Measurements from ENCODE around the gene RHBDD2.
"Not testable (repeated sequence)": the region's sequence is repeated elsewhere in the genome, so short reads cannot be mapped to it uniquely, and the experiment has no call there.

Gene RHBDD2

GRCh38 chr7:75878769-75879611, at the start of gene RHBDD2:
TSS of gene RHBDD2 (plus strand) at chr7:75879034. CDS start at chr7:75879083, 49 bp downstream.
- DNase-seq, result peak; percentile 82

- DNase-seq, result not testable (repeated sequence)
Measured at GRCh38 chr7:75829656-75830055, 49.2 kb upstream of the RHBDD2 start.

GRCh38 chr7:75830978-75831377, 47.9 kb upstream of the RHBDD2 start:
- no peak for DNase-seq

- not testable (repeated sequence) for DNase-seq
Measured at GRCh38 chr7:75833662-75834061, 45.2 kb upstream of the RHBDD2 start.

GRCh38 chr7:75835688-75836285, 43.0 kb upstream of the RHBDD2 start:
- no peak for DNase-seq

- DNase-seq, result no peak
Measured at GRCh38 chr7:75836798-75837197, 42.0 kb upstream of the RHBDD2 start.

- not testable (repeated sequence) for DNase-seq
Measured at GRCh38 chr7:75838281-75838930, 40.4 kb upstream of the RHBDD2 start.

- DNase-seq, result no peak
Measured at GRCh38 chr7:75840029-75840428, 38.8 kb upstream of the RHBDD2 start.

GRCh38 chr7:75842836-75843446, 35.9 kb upstream of the RHBDD2 start:
- DNase-seq, result peak; percentile 58

- no peak for DNase-seq
Measured at GRCh38 chr7:75843613-75844116, 35.2 kb upstream of the RHBDD2 start.

- DNase-seq, result no peak
Measured at GRCh38 chr7:75844158-75844557, 34.7 kb upstream of the RHBDD2 start.

- not testable (repeated sequence) for DNase-seq
Measured at GRCh38 chr7:75845132-75845531, 33.7 kb upstream of the RHBDD2 start.

GRCh38 chr7:75847707-75848106, 31.1 kb upstream of the RHBDD2 start:
- no peak for DNase-seq

GRCh38 chr7:75849573-75849972, 29.3 kb upstream of the RHBDD2 start:
- no peak for DNase-seq

GRCh38 chr7:75850235-75850634, 28.6 kb upstream of the RHBDD2 start:
- no peak for DNase-seq

GRCh38 chr7:75854233-75854632, 24.6 kb upstream of the RHBDD2 start:
- DNase-seq, result no peak

GRCh38 chr7:75854813-75855345, 24.0 kb upstream of the RHBDD2 start:
- not testable (repeated sequence) for DNase-seq

GRCh38 chr7:75856536-75856935, 22.3 kb upstream of the RHBDD2 start:
- DNase-seq, result no peak

- DNase-seq, result no peak
Measured at GRCh38 chr7:75858410-75858809, 20.4 kb upstream of the RHBDD2 start.

- no peak for DNase-seq
Measured at GRCh38 chr7:75861636-75862035, 17.2 kb upstream of the RHBDD2 start.

- DNase-seq, result not testable (repeated sequence)
Measured at GRCh38 chr7:75864251-75864650, 14.6 kb upstream of the RHBDD2 start.

GRCh38 chr7:75866114-75866488, 12.7 kb upstream of the RHBDD2 start:
- DNase-seq, result no peak
